Measurements from ENCODE around the gene OR2L2.

Gene OR2L2

GRCh38 chr1:248013229-248013710 is 16.6 kb upstream of the OR2L2 start, which contains the start of gene OR2L5:
Gene OR2L5 (plus strand): TSS chr1:248013660. CDS start chr1:248021948, 8,288 bp downstream.
- no peak within 1 kb of the TSS for H3K27ac ChIP-seq (replicated peaks)

GRCh38 chr1:248015803-248016202 is 14.1 kb upstream of the OR2L2 start:
- Histone ChIP-seq H3K4me3 (replicated peaks; ENCODE audit: insufficient read depth, low read length) (no peak overlapping the region), H3K27ac (replicated peaks) (no peak overlapping the region), H3K27me3 (ENCODE audit: insufficient read depth, poor library complexity, severe bottlenecking) (no peaks in the 10 kb centered on the region)
- TF ChIP-seq GABPA (IDR thresholded peaks at IDR 0.05; ENCODE audit: low read depth): no peak
- TF ChIP-seq REST (IDR thresholded peaks at IDR 0.05; ENCODE audit: insufficient replicate concordance, low read depth): no peak
- no peak for TF ChIP-seq CTCF (IDR thresholded peaks at IDR 0.05; ENCODE audit: insufficient read depth, low read length)
- TF ChIP-seq POLR2AphosphoS5 (IDR thresholded peaks at IDR 0.05; ENCODE audit: low read depth): no peak
- no peak for TF ChIP-seq SPI1 (IDR thresholded peaks at IDR 0.05; ENCODE audit: borderline replicate concordance, low read depth)
- no peak for DNase-seq (ENCODE audit: low read depth in 1 of 2, low spot score in 1 of 2)

More at GRCh38 chr1:248013229-248013710, 16.6 kb upstream of the OR2L2 start, which contains the start of gene OR2L5:
- no peaks in the 10 kb centered on the region for H3K27me3 ChIP-seq (ENCODE audit: insufficient read depth, poor library complexity, severe bottlenecking)
- no peak for DNase-seq (ENCODE audit: low read depth in 1 of 2, low spot score in 1 of 2)
- TF ChIP-seq GABPA (IDR thresholded peaks at IDR 0.05; ENCODE audit: low read depth) (no peak), POLR2AphosphoS5 (IDR thresholded peaks at IDR 0.05; ENCODE audit: low read depth) (no peak), CTCF (IDR thresholded peaks at IDR 0.05; ENCODE audit: insufficient read depth, low read length) (no peak), SPI1 (IDR thresholded peaks at IDR 0.05; ENCODE audit: borderline replicate concordance, low read depth) (no peak), REST (IDR thresholded peaks at IDR 0.05; ENCODE audit: insufficient replicate concordance, low read depth) (no peak)
- no peak within 1 kb of the TSS for H3K4me3 ChIP-seq (replicated peaks; ENCODE audit: insufficient read depth, low read length)

GRCh38 chr1:248045209-248045608 is 15.3 kb downstream of the OR2L2 start:
- Histone ChIP-seq H3K4me3 (replicated peaks; ENCODE audit: insufficient read depth, low read length) (no peak overlapping the region), H3K27me3 (ENCODE audit: insufficient read depth, poor library complexity, severe bottlenecking) (no peaks in the 10 kb centered on the region), H3K27ac (replicated peaks) (no peak overlapping the region)
- DNase-seq (ENCODE audit: low read depth in 1 of 2, low spot score in 1 of 2): no peak
- TF ChIP-seq GABPA (IDR thresholded peaks at IDR 0.05; ENCODE audit: low read depth) (no peak), SPI1 (IDR thresholded peaks at IDR 0.05; ENCODE audit: borderline replicate concordance, low read depth) (no peak)

GRCh38 chr1:248046536-248046935 is 16.7 kb downstream of the OR2L2 start, which contains the start of gene OR2L3:
Gene OR2L3 (plus strand): TSS chr1:248046836. CDS start chr1:248060682, 13,846 bp downstream.
- Histone ChIP-seq H3K27me3 (ENCODE audit: insufficient read depth, poor library complexity, severe bottlenecking) (no peaks in the 10 kb centered on the region), H3K4me3 (replicated peaks; ENCODE audit: insufficient read depth, low read length) (no peak within 1 kb of the TSS), H3K27ac (replicated peaks) (no peak within 1 kb of the TSS)
- TF ChIP-seq GABPA (IDR thresholded peaks at IDR 0.05; ENCODE audit: low read depth): no peak
- no peak for TF ChIP-seq POLR2AphosphoS5 (IDR thresholded peaks at IDR 0.05; ENCODE audit: low read depth)
- no peak for TF ChIP-seq CTCF (IDR thresholded peaks at IDR 0.05; ENCODE audit: insufficient read depth, low read length)
- no peak for TF ChIP-seq REST (IDR thresholded peaks at IDR 0.05; ENCODE audit: insufficient replicate concordance, low read depth)
- TF ChIP-seq SPI1 (IDR thresholded peaks at IDR 0.05; ENCODE audit: borderline replicate concordance, low read depth): no peak
- DNase-seq (ENCODE audit: low read depth in 1 of 2, low spot score in 1 of 2): no peak

Data from HL-60 (cell line).